Measurements from ENCODE around the gene PHKB.

DNA sequence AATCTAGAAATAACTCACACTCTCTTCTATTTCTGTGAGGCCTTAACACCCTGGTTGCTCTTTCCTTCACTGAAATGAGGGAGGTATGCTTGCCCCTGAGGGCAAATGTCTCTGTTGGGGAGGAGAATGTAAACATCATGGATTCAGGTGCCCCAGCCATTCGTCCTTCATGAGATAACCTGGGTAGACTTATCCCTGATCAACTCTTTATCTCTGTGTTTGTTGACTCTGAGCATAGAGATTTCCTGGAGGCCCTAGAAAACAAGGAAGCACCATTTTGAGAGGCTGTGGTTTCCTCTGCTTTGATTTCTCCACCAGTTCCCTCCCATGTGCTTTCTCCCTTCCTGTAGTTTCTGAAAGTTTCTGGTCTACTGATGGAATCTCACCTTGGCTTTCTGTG, 77.3 kb downstream of the PHKB start:
- TF ChIP-seq, protein P1, sequence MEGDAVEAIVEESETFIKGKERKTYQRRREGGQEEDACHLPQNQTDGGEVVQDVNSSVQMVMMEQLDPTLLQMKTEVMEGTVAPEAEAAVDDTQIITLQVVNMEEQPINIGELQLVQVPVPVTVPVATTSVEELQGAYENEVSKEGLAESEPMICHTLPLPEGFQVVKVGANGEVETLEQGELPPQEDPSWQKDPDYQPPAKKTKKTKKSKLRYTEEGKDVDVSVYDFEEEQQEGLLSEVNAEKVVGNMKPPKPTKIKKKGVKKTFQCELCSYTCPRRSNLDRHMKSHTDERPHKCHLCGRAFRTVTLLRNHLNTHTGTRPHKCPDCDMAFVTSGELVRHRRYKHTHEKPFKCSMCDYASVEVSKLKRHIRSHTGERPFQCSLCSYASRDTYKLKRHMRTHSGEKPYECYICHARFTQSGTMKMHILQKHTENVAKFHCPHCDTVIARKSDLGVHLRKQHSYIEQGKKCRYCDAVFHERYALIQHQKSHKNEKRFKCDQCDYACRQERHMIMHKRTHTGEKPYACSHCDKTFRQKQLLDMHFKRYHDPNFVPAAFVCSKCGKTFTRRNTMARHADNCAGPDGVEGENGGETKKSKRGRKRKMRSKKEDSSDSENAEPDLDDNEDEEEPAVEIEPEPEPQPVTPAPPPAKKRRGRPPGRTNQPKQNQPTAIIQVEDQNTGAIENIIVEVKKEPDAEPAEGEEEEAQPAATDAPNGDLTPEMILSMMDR (IDR thresholded peaks at IDR 0.05) = no peak
- TF ChIP-seq POLR2A (IDR thresholded peaks at IDR 0.05) = no peak

Data from uterus (tissue), 2 donors.